Activated naive CD8-positive, alpha-beta T cell treated with anti-CD3 and anti-CD28 coated beads, Interleukin-2, amount 10 ng/mL, durations not matched to agents 7 days and 5 days (primary cell): Measurements from ENCODE around the gene ASTL. TPM values are rescaled to one million over a fixed set of nuclear protein-coding genes. Genes with fewer than 3 reads are reported as not detected.

ENCODE experiments used
- ATAC-seq: fragments of 150-1000 bp; cut with Tn5 transposase; one replicate; pipeline ENCODE4 v1.10.0; 2021; ENCODE audit warnings: low read depth, moderate library complexity
- POLR2A ChIA-PET: fragments of 350-600 bp; sonication (Branson Sonifier 250); formaldehyde crosslinking; loops from one replicate; lab custom pipeline; 2021; ENCODE audit warnings: antibody characterized with exemption; lab: Charles Lee
- DNase-seq: peaks from one replicate; pipeline ENCODE4 v3.0.0; 2021
- H3K27ac Mint-ChIP-seq: one replicate; pipeline ENCODE4 v1.8.0; 2022; ENCODE audit warnings: mild to moderate bottlenecking, mixed read lengths
- H3K27me3 Mint-ChIP-seq: one replicate; pipeline ENCODE4 v1.8.0; 2022; ENCODE audit warnings: mild to moderate bottlenecking, moderate library complexity, mixed read lengths
- H3K36me3 Mint-ChIP-seq: one replicate; pipeline ENCODE4 v1.8.0; 2021; ENCODE audit warnings: mild to moderate bottlenecking, mixed read lengths
- H3K4me1 Mint-ChIP-seq: one replicate; pipeline ENCODE4 v1.8.0; 2021; ENCODE audit warnings: mixed read lengths
- H3K4me3 Mint-ChIP-seq: one replicate; pipeline ENCODE4 v1.8.0; 2022; ENCODE audit warnings: mild to moderate bottlenecking, moderate library complexity, mixed read lengths
- H3K9me3 Mint-ChIP-seq: one replicate; pipeline ENCODE4 v1.8.0; 2021; ENCODE audit warnings: mixed read lengths
- total RNA-seq, 2 experiments: library from RNA; stranded (reverse); gene quantifications; one replicate each; pipeline ENCODE4 v1.2.3, GENCODE V29; 2021

The ASTL gene
- total RNA-seq, 2 experiments from 2014 or later = 12.2 to 14.7 TPM

DNA sequence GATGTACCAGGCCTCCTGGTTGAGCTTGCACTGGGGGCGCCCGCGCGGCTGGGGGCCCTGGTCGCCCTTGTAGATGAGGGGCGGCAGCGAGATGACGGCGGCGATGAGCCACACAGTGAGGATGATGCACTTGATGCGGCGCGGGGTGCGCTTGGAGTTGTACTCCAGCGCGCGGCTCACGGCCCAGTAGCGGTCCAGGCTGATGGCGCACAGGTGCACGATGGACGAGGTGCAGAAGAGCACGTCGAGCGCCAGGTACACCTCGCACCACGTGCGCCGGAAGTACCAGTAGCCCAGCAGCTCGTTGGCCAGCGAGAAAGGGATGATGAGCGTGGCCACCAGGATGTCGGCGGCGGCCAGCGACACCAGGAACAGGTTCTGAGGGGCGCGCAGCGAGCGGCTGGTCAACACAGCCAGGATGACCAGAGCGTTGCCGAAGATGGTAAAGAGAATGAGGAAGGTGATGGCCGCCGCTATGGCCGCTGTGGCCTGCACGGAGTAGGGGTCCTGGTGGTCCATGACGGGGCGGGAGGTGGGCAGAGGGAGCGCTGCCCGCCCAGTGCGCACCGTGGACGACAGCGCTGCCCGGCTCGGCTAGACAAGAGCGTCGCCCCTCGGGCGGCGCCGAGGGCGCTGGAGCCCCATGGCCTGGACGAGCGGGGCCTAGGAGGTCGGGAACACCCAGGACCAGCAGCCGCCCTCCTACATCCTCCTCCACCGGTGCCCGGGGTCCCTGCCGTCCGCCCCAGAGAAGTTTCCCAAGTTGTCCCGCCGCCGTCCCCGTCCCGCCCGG lies 22.5 kb downstream of the ASTL start:
- Mint-ChIP-seq H3K27ac (no peak overlapping the region), H3K27me3 (peaks cover 28% of the 10 kb centered on the region), H3K4me3 (peak overlapping the region; percentile 76), H3K36me3 (no peaks in the 10 kb centered on the region), H3K9me3 (no peaks in the 10 kb centered on the region), H3K4me1 (peaks cover 15% of the 10 kb centered on the region)
- ATAC-seq (no peak), DNase-seq (no peak)
- POLR2A ChIA-PET = no interaction called here

DNA sequence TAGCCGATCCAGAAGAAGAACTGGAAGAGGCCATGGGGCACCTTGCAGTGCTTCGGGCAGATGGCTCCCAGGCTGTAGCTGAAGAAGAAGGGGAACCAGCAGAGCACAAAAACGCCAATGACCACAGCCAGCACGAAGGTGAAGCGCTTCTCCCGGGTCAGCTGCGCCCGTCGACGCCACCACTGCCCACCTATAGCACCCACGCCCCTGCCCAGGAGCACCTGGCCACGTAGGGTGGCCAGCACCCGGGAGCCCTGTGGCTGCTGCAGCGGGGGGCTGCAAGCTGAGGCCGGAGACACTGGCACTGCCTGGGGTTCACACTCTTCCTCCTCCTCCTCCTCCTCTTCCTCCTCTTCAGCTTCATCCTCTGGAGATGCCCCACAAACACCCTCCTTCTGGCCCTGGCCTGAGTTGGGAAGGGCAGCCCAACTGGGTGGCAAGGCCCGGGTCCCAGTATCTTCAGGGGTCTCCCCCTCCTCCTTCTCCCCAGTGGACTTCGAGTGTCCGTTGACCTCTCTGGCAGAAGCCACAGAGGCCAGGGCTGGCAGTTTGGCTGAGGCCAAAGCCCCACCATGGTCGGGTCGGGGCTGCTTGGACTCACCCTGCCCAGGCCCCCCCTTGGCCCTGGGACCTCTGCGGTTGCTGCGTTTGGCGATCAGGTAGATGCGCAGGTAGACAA lies 23.3 kb downstream of the ASTL start:
- H3K36me3 Mint-ChIP-seq = no peaks in the 10 kb centered on the region
- DNase-seq = peak; percentile 34
- POLR2A ChIA-PET = no interaction called here
- peaks cover 21% of the 10 kb centered on the region for H3K27me3 Mint-ChIP-seq
- no peak overlapping the region for H3K27ac Mint-ChIP-seq
- peak overlapping the region; percentile 76 for H3K4me3 Mint-ChIP-seq
- no peak for ATAC-seq
- no peaks in the 10 kb centered on the region for H3K9me3 Mint-ChIP-seq
- H3K4me1 Mint-ChIP-seq = peaks cover 9% of the 10 kb centered on the region

DNA sequence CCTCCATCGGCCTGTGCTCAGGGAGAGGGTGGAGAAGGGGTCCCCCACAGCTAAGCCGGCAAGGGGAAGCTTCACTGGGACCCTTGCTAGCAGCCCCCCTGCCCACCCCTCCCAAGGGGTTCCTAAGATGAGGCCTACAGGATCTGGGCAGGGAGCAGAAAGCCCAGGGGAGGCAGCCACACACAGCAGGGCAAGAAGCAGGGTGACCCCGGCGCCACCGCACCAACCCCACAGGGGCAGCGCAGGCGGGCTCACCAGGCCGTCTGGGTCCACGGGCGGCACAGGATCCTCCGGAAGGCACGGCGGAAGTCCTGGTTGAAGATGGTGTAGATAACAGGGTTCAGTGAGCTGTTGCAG lies 23.8 kb downstream of the ASTL start:
- H3K27me3 Mint-ChIP-seq = peaks cover 17% of the 10 kb centered on the region
- H3K36me3 Mint-ChIP-seq = no peaks in the 10 kb centered on the region
- ATAC-seq (no peak), DNase-seq (no peak)
- H3K27ac Mint-ChIP-seq = no peak overlapping the region
- H3K4me1 Mint-ChIP-seq = peaks cover 5% of the 10 kb centered on the region
- H3K9me3 Mint-ChIP-seq = no peaks in the 10 kb centered on the region
- POLR2A ChIA-PET = no interaction called here
- no peak overlapping the region for H3K4me3 Mint-ChIP-seq

DNA sequence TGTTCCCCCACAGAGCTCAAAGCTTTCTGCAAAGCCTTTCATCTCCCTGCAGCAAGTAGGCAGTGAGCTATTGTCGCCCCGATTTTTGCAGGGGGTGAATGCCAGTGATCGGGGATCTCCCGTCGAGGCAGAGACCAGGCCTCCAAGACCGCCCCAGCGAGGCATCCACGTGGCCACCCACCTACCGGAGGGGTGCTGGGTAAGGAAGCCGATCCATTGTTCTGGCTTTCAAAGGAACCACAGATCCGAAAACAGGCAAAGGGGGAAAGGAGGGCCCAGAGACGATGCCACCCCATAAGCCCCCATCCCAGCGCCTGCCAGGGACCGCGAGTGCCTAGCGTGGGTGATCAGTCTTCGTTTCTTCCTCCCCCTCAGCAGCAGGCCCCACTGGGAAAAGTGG lies 24.4 kb downstream of the ASTL start:
- ATAC-seq (no peak), DNase-seq (peak; percentile 13)
- Mint-ChIP-seq H3K4me3 (no peak overlapping the region), H3K4me1 (peaks cover 5% of the 10 kb centered on the region), H3K36me3 (no peaks in the 10 kb centered on the region), H3K27me3 (peaks cover 16% of the 10 kb centered on the region), H3K27ac (no peak overlapping the region), H3K9me3 (no peaks in the 10 kb centered on the region)
- POLR2A ChIA-PET = no interaction called here

DNA sequence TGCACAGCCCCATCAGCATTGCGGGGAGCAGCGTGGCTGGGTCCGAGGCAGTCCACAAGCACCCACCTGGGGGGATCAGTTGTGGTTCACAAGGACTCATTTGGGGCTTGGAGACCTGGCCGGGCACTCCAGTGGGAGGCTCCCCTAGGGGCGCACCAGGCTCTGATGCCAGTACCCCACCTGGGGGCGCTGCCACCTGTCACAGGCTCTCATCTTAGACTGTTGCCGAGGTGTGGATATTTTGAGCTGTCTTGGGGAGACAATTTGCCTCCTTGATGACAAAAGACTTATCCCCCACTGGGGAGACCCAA lies 25.0 kb downstream of the ASTL start:
- peaks cover 15% of the 10 kb centered on the region for H3K27me3 Mint-ChIP-seq
- no peak overlapping the region for H3K27ac Mint-ChIP-seq
- peaks cover 5% of the 10 kb centered on the region for H3K4me1 Mint-ChIP-seq
- H3K9me3 Mint-ChIP-seq = no peaks in the 10 kb centered on the region
- H3K36me3 Mint-ChIP-seq = no peaks in the 10 kb centered on the region
- ATAC-seq (no peak), DNase-seq (peak; percentile 32)
- no peak overlapping the region for H3K4me3 Mint-ChIP-seq
- POLR2A ChIA-PET = no interaction called here

DNA sequence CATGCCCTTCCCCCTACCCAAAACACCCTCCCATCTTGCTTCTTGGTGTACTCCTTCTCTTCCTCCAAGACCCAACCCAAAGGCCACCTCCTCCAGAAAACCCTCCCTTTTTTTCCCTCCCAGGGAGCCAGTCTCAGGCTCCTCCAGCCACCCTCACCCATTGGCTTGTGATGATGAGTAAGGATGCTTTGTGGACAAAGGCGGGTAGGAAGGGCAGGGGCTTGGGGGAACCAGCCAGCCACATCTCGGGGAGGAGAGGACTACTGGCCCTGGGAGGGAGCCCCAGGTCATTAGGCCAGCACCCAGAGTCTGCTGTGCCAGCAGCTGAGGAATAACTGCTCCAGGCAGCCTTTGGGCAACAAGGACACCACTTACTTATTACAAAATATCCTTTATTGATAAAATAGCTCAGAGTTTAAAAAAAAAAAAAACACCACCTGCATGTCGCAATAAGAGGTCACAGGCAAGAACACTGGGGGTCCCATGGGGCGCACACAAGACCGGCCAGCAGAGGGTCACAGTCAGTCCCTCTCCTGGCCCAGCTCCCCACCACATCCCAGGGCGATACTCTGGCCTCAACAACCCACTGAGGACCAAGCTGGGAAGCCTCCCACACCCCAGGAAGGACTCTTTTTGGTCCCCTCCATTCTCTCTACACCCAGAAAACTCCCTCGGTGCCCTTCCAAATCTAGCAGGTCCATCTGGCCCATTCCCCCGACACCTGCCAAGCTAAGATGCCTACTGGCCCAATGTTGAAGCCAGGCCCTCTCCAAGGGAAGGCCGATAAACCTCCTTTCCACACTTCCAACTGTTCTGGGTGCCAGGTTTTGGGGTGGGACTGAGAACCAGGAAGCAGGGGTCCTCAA lies 25.6 kb downstream of the ASTL start:
- Mint-ChIP-seq H3K4me1 (peaks cover 5% of the 10 kb centered on the region), H3K4me3 (no peak overlapping the region), H3K27ac (no peak overlapping the region), H3K27me3 (peaks cover 11% of the 10 kb centered on the region), H3K9me3 (no peaks in the 10 kb centered on the region), H3K36me3 (no peaks in the 10 kb centered on the region)
- ATAC-seq = no peak
- POLR2A ChIA-PET = no interaction called here
- DNase-seq = peak; percentile 8

DNA sequence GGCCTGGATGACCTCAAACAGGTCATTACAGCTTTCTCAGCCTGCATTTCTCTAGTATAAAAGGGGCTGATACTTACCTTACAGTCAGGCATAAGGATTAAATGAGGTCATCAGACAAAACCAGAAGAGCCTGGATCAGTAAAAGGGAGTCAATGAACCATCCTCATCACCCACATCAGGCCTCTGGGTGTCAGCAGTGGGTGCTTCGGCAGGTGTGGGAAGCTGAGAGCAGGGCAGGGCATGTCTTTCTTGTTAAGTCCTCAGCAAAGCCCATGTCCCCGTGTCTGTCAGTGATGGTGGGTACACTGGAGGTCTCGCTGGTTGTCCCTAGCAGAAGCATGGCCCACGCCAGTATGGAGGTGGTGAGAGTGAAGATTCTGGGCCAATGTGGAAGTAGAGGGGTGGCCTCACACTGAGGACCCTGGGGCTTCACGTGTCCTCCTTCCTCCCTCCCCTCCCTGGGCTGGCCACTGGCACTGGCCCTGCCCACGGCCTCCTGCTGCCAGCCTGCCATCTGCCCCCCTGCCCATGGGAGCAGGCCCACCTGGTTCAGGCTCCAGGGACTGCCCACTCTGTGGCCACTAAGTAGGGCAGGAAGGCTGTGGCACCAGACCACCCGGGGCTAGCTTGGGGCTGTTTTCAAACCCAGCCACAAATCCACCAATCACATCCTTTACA lies 26.3 kb downstream of the ASTL start:
- no peak overlapping the region for H3K4me3 Mint-ChIP-seq
- ATAC-seq = no peak
- peaks cover 3% of the 10 kb centered on the region for H3K4me1 Mint-ChIP-seq
- peak; percentile 29 for DNase-seq
- no peaks in the 10 kb centered on the region for H3K36me3 Mint-ChIP-seq
- peaks cover 9% of the 10 kb centered on the region for H3K27me3 Mint-ChIP-seq
- no peak overlapping the region for H3K27ac Mint-ChIP-seq
- no peaks in the 10 kb centered on the region for H3K9me3 Mint-ChIP-seq
- POLR2A ChIA-PET = no interaction called here

DNA sequence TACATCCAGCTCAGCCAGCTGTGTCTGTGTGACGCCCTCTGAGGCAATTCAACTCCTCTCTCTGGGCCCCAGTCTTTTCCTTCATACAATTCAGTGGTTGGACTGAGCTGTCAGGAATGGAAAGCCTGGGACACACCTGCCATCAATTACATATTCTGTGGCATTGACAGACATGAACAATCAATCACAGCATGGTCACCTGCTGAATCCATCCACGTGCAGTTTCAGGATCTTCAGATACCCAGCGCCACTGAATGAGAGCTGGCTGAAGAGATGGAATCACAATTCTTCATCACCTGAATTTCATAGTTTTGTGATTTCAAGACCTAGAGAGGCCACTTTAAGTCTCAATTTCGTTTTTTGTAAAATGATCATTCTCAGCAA lies 27.1 kb downstream of the ASTL start:
- Mint-ChIP-seq H3K4me1 (peaks cover 3% of the 10 kb centered on the region), H3K36me3 (no peaks in the 10 kb centered on the region), H3K9me3 (no peaks in the 10 kb centered on the region), H3K27ac (no peak overlapping the region), H3K4me3 (no peak overlapping the region), H3K27me3 (peaks cover 9% of the 10 kb centered on the region)
- DNase-seq (no peak), ATAC-seq (no peak)
- POLR2A ChIA-PET = no interaction called here

DNA sequence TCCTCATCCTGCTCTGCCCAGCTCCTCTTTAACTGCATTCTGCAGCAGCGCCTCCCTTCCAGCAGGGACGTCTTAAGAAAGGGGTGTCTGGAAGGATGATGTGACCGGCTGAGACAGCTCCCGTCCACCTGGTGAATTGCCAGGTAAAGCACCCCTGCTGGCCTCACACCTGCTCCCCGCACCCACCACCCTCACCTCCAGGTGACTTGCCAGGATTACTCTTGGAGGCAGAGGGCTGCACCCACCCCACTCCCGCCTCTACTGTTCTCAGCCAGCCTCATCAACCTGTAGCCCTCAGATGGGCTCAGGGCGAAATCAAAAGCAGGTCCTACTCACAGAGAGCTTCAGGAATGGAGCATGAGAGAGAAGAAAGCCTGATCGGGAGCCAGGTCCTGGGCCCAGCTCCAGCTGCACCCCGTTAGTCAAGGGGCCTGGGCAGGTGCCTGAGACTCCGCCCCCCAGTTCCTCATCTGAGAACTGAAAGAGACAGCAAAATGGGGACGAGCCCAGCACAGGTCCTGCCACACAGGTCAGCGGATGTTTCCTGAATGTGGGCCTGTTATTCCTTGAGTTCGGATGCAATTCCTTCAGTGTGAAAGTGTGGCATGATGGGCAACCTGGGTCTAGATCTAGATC lies 27.6 kb downstream of the ASTL start:
- no peak overlapping the region for H3K27ac Mint-ChIP-seq
- peaks cover 7% of the 10 kb centered on the region for H3K27me3 Mint-ChIP-seq
- ATAC-seq (no peak), DNase-seq (peak; percentile 17)
- H3K36me3 Mint-ChIP-seq = no peaks in the 10 kb centered on the region
- peaks cover 2% of the 10 kb centered on the region for H3K4me1 Mint-ChIP-seq
- POLR2A ChIA-PET = no interaction called here
- H3K4me3 Mint-ChIP-seq = no peak overlapping the region
- H3K9me3 Mint-ChIP-seq = no peaks in the 10 kb centered on the region

DNA sequence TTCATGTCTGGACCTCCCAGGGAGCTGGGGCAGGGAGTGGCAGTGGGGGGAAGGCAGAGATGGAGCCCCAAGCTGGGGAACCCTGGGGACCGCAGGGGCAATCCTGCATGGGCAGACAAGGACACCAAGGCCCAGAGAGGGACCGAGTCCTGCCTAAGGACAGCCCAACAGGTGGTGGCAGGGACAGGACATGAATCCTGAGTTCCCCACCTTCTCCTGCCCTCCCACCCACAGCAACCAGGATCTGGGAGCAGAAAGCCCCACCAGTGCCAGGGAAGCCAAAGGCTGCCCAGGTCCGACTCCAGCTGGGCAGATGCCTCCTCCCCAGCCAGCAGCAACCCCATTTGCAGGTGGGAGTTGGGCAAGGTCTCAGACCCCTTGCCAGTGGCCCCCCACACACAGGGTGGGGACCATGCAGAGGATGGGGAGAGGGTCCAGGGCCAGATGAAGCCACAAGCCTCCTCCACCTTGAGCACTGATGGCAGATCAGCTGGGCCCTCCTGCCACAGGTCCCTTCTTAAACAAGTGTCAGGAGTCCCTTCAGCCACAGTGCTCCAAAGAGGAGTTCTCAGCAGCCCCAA lies 28.3 kb downstream of the ASTL start:
- Mint-ChIP-seq H3K4me1 (no peaks in the 10 kb centered on the region), H3K36me3 (no peaks in the 10 kb centered on the region), H3K27ac (no peak overlapping the region), H3K27me3 (peaks cover 2% of the 10 kb centered on the region), H3K9me3 (peaks cover 6% of the 10 kb centered on the region), H3K4me3 (no peak overlapping the region)
- POLR2A ChIA-PET = no interaction called here
- ATAC-seq (no peak), DNase-seq (peak; percentile 19)

DNA sequence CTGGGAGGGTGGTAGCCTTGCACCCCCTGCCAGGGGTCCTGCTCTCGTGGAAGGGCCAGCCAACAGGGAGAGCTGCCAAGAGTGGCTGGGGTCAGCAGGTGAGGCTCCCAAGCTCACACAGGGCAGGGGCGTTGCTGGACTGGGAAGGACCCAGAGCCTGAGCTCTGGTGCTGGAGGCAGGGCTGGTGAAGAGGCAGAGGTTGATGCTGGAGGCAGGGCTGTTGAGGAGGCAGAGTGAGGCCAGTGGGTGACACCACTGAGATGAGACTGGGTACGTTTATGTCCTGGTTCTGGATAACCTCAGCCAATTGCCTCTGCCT lies 29.0 kb downstream of the ASTL start:
- Mint-ChIP-seq H3K4me1 (no peaks in the 10 kb centered on the region), H3K27ac (no peak overlapping the region), H3K4me3 (no peak overlapping the region), H3K9me3 (peaks cover 7% of the 10 kb centered on the region), H3K27me3 (no peaks in the 10 kb centered on the region), H3K36me3 (no peaks in the 10 kb centered on the region)
- DNase-seq (no peak), ATAC-seq (no peak)
- POLR2A ChIA-PET = no interaction called here

DNA sequence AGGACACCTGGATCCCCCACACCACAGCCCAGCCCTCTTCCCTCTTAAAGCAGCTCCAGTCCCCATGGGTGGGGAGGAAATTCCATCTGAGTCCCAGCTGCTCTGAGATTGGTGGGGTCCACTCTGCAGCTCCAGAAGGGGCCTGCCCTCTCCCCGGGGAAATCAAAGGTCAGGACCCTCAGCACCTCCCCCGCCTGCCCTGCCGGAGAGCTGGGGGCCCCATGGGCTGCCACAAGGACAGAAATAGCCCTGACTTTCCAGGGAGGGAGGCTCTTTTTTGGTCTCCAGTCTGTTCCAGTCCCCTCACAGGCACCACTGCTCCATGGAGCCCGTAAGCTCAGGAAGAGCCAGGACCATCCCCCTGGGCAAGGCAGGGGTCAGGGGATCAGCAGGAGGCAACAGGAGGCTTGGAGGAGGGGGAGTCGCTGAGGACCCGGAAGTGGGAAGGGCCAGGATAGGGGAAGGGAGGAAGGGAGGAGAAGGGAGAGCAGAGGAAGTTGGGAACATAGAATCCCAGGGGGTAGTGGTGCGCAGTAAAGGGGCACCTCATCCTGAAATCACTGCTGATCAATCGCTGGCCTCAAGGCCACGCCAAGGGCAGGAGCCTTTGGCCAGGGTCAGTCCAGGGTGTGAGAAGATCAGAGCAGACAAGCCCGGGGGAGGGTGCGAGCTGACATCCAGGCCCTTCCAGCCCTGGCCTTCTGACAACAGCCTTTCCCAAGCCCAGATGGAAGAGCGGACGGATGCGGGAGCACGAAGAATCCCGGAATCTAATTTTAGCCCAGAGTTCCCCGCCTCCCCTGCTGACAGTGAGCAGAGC lies 29.6 kb downstream of the ASTL start:
- H3K9me3 Mint-ChIP-seq = peaks cover 7% of the 10 kb centered on the region
- H3K4me3 Mint-ChIP-seq = no peak overlapping the region
- no peak overlapping the region for H3K27ac Mint-ChIP-seq
- H3K27me3 Mint-ChIP-seq = no peaks in the 10 kb centered on the region
- H3K36me3 Mint-ChIP-seq = no peaks in the 10 kb centered on the region
- DNase-seq (peak; percentile 21), ATAC-seq (no peak)
- no peaks in the 10 kb centered on the region for H3K4me1 Mint-ChIP-seq
- POLR2A ChIA-PET = no interaction called here
